Common myeloid progenitor, CD34-positive (primary cell): ENCODE results near the gene GUCA1A.
"Not testable (repeated sequence)": the region's sequence is repeated elsewhere in the genome, so short reads cannot be mapped to it uniquely, and the experiment has no call there.

Source experiments
- CTCF ChIA-PET: fragments of 350-600 bp; sonication (Branson Sonifier 250); formaldehyde crosslinking; loops from one replicate; lab custom pipeline; 2021; ENCODE audit warnings: antibody characterized with exemption; lab: Charles Lee
- POLR2A ChIA-PET: fragments of 350-600 bp; sonication (Branson Sonifier 250); formaldehyde crosslinking; loops from one replicate; lab custom pipeline; 2021; ENCODE audit warnings: antibody characterized with exemption; lab: Charles Lee
- DNase-seq, 3 donors: peaks; one replicate each; pipeline versions ENCODE4 v3.0.0 to v3.0.0-alpha.2; 2013
- H3K27ac ChIP-seq, 2 experiments: 1 replicate in 1 of 2; 2 replicates in 1 of 2; pipeline ENCODE4 v1.7.0; 2013; ENCODE audit warnings: inconsistent platforms in 2 of 2, low read length in 2 of 2, mild to moderate bottlenecking in 2 of 2, low read depth in 1 of 2, moderate library complexity in 1 of 2; ENCODE audit not compliant: severe bottlenecking in 2 of 2, insufficient read depth in 1 of 2, poor library complexity in 1 of 2
- H3K27me3 ChIP-seq, 5 experiments: replicated peaks in 2 of 5; 1 replicate in 3 of 5; 2 replicates in 2 of 5; pipeline versions ENCODE4 v1.6.1 to v1.7.0; 2013; ENCODE audit warnings: low read length in 4 of 5, mild to moderate bottlenecking in 2 of 5, moderate library complexity in 2 of 5, inconsistent platforms in 1 of 5; ENCODE audit not compliant: insufficient read depth in 5 of 5, control insufficient read depth in 4 of 5
- H3K36me3 ChIP-seq, 4 experiments: 1 replicate in 2 of 4; 2 replicates in 2 of 4; pipeline versions ENCODE4 v1.6.1 to v1.7.0; 2013; ENCODE audit warnings: low read length in 3 of 4, control low read depth in 1 of 4, mild to moderate bottlenecking in 1 of 4; ENCODE audit not compliant: control insufficient read depth in 4 of 4, insufficient read depth in 4 of 4
- H3K4me1 ChIP-seq, 4 experiments: 1 replicate in 3 of 4; 2 replicates in 1 of 4; pipeline versions ENCODE4 v1.6.1 to v1.7.1; 2013; ENCODE audit warnings: low read length in 3 of 4, mild to moderate bottlenecking in 3 of 4, control low read depth in 1 of 4, inconsistent platforms in 1 of 4, moderate library complexity in 1 of 4; ENCODE audit not compliant: control insufficient read depth in 4 of 4, insufficient read depth in 4 of 4; ENCODE audit errors: control extremely low read depth in 1 of 4
- H3K4me3 ChIP-seq, 7 experiments: 1 replicate in 4 of 7; 2 replicates in 3 of 7; pipeline versions ENCODE4 v1.5.1 to v1.7.0; 2013; ENCODE audit warnings: mild to moderate bottlenecking in 7 of 7, low read length in 6 of 7, moderate library complexity in 6 of 7, inconsistent platforms in 2 of 7, low read depth in 2 of 7, control low read depth in 1 of 7; ENCODE audit not compliant: insufficient read depth in 4 of 7, control insufficient read depth in 1 of 7; ENCODE audit errors: extremely low read depth in 1 of 7
- H3K9me3 ChIP-seq, 5 experiments: 1 replicate in 4 of 5; 2 replicates in 1 of 5; pipeline versions ENCODE4 v1.6.1 to v1.7.1; 2013; ENCODE audit warnings: low read length in 4 of 5, mild to moderate bottlenecking in 2 of 5, inconsistent platforms in 1 of 5, low read depth in 1 of 5, moderate library complexity in 1 of 5; ENCODE audit not compliant: control insufficient read depth in 4 of 5, insufficient read depth in 2 of 5; ENCODE audit errors: control extremely low read depth in 1 of 5
- WGBS: methylation state at CpG from one replicate; pipeline ENCODE4 v1.1.5; 2013; ENCODE audit not compliant: insufficient coverage; 5-methylcytosine and 5-hydroxymethylcytosine counted together

Gene GUCA1A

DNA sequence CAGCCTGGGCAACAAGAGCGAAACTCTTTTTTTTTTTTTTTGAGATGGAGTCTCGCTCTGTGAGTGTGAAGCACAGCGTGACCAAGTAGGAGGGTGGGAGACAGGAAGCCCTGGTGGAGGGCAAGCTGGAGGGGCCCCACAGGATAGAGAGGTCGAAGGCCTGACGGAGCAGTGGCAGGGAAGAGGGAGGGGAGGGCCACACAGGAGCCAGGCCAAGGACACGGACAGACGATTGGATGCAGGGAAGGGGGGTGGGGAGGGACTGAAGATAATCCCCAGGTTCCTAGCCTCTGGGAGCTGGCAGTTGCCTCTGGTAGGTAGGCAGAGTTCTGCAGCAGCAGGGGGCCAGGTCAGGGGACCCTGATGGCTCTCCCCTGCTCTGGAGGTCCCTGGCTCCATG is 10.8 kb upstream of the GUCA1A start:
- no peak for DNase-seq
- WGBS, result 72% methylated on average over 4 of the region's 7 CpGs
- Histone ChIP-seq H3K4me1 (no peaks in the 10 kb centered on the region), H3K27ac (no peak overlapping the region), H3K4me3 (no peak overlapping the region), H3K36me3 (no peaks in the 10 kb centered on the region), H3K27me3 (no peaks in the 10 kb centered on the region), H3K9me3 (no peaks in the 10 kb centered on the region)
- ChIA-PET POLR2A (interaction anchor here (0.6 kb wide), 1 partner anchor 96 kb away, joined by 3 read pairs; no protein-coding TSS in a partner anchor), CTCF (interaction anchor here (1.2 to 1.3 kb wide), 2 partner anchors 25 to 58 kb away, joined by 6 to 7 read pairs; no protein-coding TSS in a partner anchor)

DNA sequence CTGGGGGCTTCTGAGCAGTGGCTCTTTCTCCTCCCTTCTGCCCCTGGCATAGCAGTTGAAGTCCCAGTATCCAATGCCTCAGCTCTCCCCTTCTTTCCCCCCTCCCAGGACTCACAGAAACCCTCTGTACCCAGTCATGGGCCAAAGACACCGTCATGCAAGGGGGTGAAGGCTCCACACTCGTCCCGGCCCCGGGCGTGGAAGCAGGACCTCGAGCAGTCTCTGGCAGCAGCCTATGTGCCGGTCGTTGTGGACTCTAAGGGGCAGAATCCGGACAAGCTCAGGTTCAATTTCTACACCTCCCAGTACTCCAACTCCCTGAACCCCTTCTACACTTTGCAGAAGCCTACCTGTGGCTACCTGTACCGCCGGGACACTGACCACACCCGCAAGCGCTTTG is 10.4 kb upstream of the GUCA1A start:
- Histone ChIP-seq H3K36me3 (no peaks in the 10 kb centered on the region), H3K4me1 (no peaks in the 10 kb centered on the region), H3K9me3 (no peaks in the 10 kb centered on the region), H3K27ac (no peak overlapping the region), H3K27me3 (no peaks in the 10 kb centered on the region), H3K4me3 (no peak overlapping the region)
- ChIA-PET CTCF (interaction anchor here (1.0 to 3.5 kb wide), 4 partner anchors 11 to 89 kb away, joined by 3 to 26 read pairs (median 6); no protein-coding TSS in a partner anchor), POLR2A (no interaction called here)
- no peak for DNase-seq
- 95% methylated on average over 11 of the region's 13 CpGs for WGBS

DNA sequence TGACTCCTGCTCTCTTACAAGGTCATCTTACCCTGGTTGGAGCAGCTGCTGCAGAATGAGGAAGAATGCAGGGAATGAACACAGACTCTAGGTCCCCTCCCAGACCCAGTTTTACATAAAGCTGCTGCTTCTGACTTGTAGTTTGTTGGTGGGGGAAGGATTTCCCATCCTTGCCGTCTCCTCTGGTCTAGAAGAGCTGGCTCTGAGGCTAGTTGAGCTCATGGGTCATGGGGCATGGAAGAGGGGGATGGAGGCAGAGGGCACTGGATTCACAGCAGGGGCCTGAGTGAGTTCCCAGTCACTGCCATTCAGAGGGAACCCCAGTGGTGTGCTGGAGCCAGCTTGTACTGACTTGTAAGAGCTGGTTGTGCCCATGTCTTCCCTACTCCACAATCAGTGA is 9.2 kb upstream of the GUCA1A start:
- ChIA-PET CTCF (interaction anchor here (0.7 to 3.5 kb wide), 21 partner anchors 9 to 107 kb away, joined by 3 to 26 read pairs (median 4); partner anchors contain the start of genes C6orf132 and GUCA1A), POLR2A (no interaction called here)
- Histone ChIP-seq H3K36me3 (no peaks in the 10 kb centered on the region), H3K4me3 (no peak overlapping the region), H3K27me3 (no peaks in the 10 kb centered on the region), H3K4me1 (no peaks in the 10 kb centered on the region), H3K27ac (no peak overlapping the region), H3K9me3 (no peaks in the 10 kb centered on the region)
- DNase-seq, result peak in 2 of 3 donors; percentile 25 to 28
- 80% methylated on average over 1 of the region's 1 CpG for WGBS

DNA sequence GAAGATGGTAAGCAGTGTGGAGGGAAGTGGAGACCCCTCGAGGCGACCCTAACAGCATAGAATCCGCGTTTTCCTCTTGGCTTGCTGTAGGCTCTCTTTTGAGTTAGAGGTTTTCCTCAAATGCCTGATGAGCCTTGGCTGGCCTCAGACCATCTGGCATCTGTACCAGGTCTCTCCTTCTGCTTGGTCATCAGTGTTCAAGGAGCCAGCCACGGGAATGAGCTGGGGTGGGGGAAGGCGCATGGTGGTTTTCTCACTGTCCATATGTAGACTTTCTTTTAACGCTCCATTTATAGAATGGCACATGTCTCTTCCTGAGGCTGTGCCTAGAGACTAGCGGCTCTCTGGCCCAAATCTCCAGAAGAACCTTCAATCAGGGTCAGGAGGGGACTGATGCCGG is 8.1 kb upstream of the GUCA1A start:
- POLR2A ChIA-PET, result no interaction called here
- CTCF ChIA-PET, result interaction anchor here (0.7 to 3.5 kb wide), 17 partner anchors 8 to 118 kb away, joined by 3 to 26 read pairs (median 4); no protein-coding TSS in a partner anchor
- H3K4me1 ChIP-seq, result no peaks in the 10 kb centered on the region
- H3K4me3 ChIP-seq, result no peak overlapping the region
- no peaks in the 10 kb centered on the region for H3K27me3 ChIP-seq
- WGBS, result 89% methylated on average over 9 of the region's 9 CpGs
- DNase-seq, result no peak
- no peaks in the 10 kb centered on the region for H3K36me3 ChIP-seq
- H3K27ac ChIP-seq, result no peak overlapping the region
- H3K9me3 ChIP-seq, result no peaks in the 10 kb centered on the region

DNA sequence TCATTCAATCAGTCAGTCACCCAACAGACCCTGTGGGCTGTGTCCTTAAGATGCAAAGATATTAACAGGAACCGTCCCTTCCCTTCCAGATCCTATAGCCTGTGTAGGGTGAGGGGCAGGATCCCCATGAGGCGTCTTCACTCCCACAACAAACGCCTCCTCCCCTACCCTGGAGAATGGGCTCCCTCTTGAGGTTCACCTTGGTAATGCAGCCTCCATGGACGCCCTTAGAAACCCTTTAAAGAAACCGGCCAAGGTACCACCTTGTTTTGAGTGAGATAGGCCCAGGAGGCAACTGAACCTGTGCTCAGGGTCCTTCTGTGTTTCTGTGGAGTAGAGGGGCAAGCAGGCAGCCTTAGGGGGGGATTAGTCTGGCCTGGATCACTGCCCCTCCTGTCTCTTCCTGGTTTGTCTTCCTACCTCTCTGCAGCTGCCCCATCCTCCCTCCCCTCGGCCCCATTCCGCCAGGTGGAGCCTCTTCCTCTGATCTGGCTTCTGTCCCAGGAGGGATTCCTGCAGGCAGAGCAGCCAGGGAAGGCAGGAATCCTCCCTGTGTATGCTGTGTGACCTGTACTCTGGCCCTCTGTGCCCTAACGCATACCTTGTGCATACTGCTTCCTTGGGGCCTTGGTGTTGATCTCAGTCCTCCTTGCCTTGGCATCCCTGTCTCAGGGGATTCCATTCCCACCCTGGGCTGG is 6.6 kb upstream of the GUCA1A start:
- ChIA-PET POLR2A (no interaction called here), CTCF (interaction anchor here (0.6 to 4.1 kb wide), 6 partner anchors 30 to 93 kb away, joined by 4 to 29 read pairs (median 6); no protein-coding TSS in a partner anchor)
- Histone ChIP-seq H3K27me3 (no peaks in the 10 kb centered on the region), H3K4me1 (no peaks in the 10 kb centered on the region), H3K4me3 (no peak overlapping the region), H3K9me3 (no peaks in the 10 kb centered on the region), H3K36me3 (no peaks in the 10 kb centered on the region), H3K27ac (no peak overlapping the region)
- 38% methylated on average over 6 of the region's 8 CpGs for WGBS
- DNase-seq, result peak; percentile 65 to 82 (median 70)

DNA sequence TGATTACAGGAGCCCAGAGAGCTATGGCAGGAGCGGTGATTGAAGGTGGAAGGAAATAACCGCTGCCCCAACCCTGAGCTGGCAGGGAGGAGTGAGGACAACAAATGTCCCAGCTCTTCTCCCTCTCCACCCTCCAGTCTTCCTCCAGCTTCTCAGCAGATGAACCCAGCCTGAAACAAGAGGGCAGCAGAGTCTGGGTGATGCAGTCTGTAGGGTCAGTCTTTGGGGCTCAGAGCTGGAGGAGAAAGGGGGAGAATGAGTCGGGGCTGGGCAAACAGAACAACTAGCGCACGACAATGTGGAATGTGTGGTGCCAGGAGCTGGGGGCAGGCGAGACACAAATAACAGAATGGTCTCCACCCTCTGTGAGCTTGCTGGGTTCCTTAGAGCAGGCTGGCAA is 4.5 kb upstream of the GUCA1A start:
- CTCF ChIA-PET, result interaction anchor here (0.6 to 4.1 kb wide), 12 partner anchors 17 to 96 kb away, joined by 3 to 29 read pairs (median 4); no protein-coding TSS in a partner anchor
- WGBS, result 94% methylated on average over 4 of the region's 6 CpGs
- Histone ChIP-seq H3K27me3 (no peaks in the 10 kb centered on the region), H3K36me3 (no peaks in the 10 kb centered on the region), H3K4me1 (no peaks in the 10 kb centered on the region), H3K9me3 (no peaks in the 10 kb centered on the region), H3K27ac (no peak overlapping the region), H3K4me3 (no peak overlapping the region)
- POLR2A ChIA-PET, result no interaction called here
- DNase-seq, result no peak

DNA sequence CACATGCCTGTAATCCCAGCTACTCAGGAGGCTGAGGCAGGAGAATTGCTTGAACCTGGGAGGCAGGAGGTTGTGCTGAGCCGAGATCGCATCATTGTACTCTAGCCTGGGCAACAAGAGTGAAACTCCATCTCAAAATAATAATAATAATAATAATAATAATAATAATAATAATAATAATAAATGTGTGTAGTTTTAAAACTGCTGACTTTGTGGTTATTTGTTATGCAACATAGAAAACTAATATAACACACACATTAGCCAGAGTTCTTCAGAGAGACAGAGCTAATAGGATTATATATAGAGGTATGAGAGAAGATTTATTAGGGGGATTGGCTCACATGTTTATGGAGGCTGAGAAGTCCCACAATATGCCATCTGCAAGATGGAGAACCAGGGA is 3.4 kb upstream of the GUCA1A start:
- CTCF ChIA-PET, result interaction anchor here (1.3 to 4.1 kb wide), 9 partner anchors 9 to 97 kb away, joined by 3 to 29 read pairs (median 4); no protein-coding TSS in a partner anchor
- H3K36me3 ChIP-seq, POLR2A ChIA-PET, H3K4me3 ChIP-seq, H3K27me3 ChIP-seq, H3K4me1 ChIP-seq, H3K9me3 ChIP-seq, DNase-seq, H3K27ac ChIP-seq: not testable (repeated sequence)
- WGBS, result no CpG with 5 or more reads among the region's 2 CpGs
